Measurements from ENCODE around the gene UBTD2. TPM values are rescaled to one million over a fixed set of nuclear protein-coding genes. Genes with fewer than 3 reads are reported as not detected.

The UBTD2 gene
- total and polyA plus RNA-seq, 2 of the 4 experiments (the other 2 are of a cell fraction), result 11.2 to 20.6 TPM

DNA sequence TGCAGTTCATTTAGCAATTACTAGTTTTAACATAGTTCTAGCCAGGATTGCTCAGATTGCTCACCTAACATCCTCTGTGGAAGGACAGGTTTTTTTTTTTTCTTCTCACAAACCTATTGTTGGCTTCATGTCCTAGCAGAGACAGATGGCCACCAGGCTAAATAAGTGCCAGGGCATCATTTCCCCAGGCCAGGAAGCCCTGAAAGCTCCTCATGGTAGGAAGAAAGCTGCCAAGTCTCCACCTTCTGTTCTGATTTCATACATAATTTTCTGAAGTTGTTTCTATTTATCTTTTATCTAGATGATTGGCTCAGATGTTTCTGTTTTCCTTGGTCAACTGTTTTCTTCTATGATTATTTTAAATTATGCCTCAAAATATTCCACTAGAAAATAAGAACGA is 58.6 kb downstream of the UBTD2 start:
- no peaks in the 10 kb centered on the region for H4K20me1 ChIP-seq (ENCODE audit: insufficient read depth, low read length)
- H3K27ac ChIP-seq (ENCODE audit: insufficient read depth, low read length), result no peak overlapping the region
- no peak overlapping the region for H2BK20ac ChIP-seq (ENCODE audit: low read depth, low read length)
- POLR2A ChIA-PET (ENCODE audit: unreplicated experiment), result no interaction called here
- H3K4ac ChIP-seq (ENCODE audit: low read depth, low read length), result no peak overlapping the region
- no peak overlapping the region for H2AK5ac ChIP-seq (ENCODE audit: low read depth, low read length)
- no peaks in the 10 kb centered on the region for H3K27me3 ChIP-seq (ENCODE audit: control insufficient read depth, insufficient read depth, low read length)
- TF ChIP-seq CEBPB (IDR thresholded peaks at IDR 0.05; ENCODE audit: low read depth, low read length) (no peak), NFE2L2 (IDR thresholded peaks at IDR 0.05; ENCODE audit: low read depth, low read length) (no peak), POLR2A (IDR thresholded peaks at IDR 0.05; ENCODE audit: low read depth, low read length) (no peak), FOS (IDR thresholded peaks at IDR 0.05; ENCODE audit: low read depth, low read length) (no peak), RCOR1 (IDR thresholded peaks at IDR 0.05; ENCODE audit: insufficient replicate concordance, low read length) (no peak), MAFK (IDR thresholded peaks at IDR 0.05; ENCODE audit: low read depth, low read length) (no peak), MXI1 (IDR thresholded peaks at IDR 0.05; ENCODE audit: borderline replicate concordance, low read depth, low read length) (no peak), ELK1 (IDR thresholded peaks at IDR 0.05; ENCODE audit: borderline replicate concordance, low read depth, low read length) (no peak)
- no peaks in the 10 kb centered on the region for H3K9me1 ChIP-seq (ENCODE audit: insufficient read depth, low read length)
- no peak overlapping the region for H3K56ac ChIP-seq (ENCODE audit: extremely low read depth, insufficient read depth, low read length)
- in situ Hi-C loops (cut with MboI; ENCODE audit: low sequenced_read_pairs), result no loop called here
- no peak overlapping the region for H2AK9ac ChIP-seq (replicated peaks; ENCODE audit: low read depth, low read length, poor library complexity)
- H4K8ac ChIP-seq (ENCODE audit: low read depth in 2 of 2, low read length in 2 of 2), result no peak overlapping the region
- no peak overlapping the region for H3K4me2 ChIP-seq (ENCODE audit: low read depth, low read length)
- CTCF ChIA-PET, result no interaction called here
- no peak overlapping the region for H2AFZ ChIP-seq (replicated peaks; ENCODE audit: low read length, poor library complexity)
- no peak overlapping the region for H4K91ac ChIP-seq (ENCODE audit: insufficient read depth, low read depth, low read length)
- H3K9ac ChIP-seq (ENCODE audit: low read depth, low read length), result no peak overlapping the region
- H2BK15ac ChIP-seq (ENCODE audit: low read depth, low read length), result no peak overlapping the region
- H2BK5ac ChIP-seq (ENCODE audit: low read depth, low read length, poor library complexity, severe bottlenecking), result no peak overlapping the region
- dilution Hi-C loops (cut with HindIII; ENCODE audit: low sequenced_read_pairs, unreplicated experiment), result no loop called here
- no peaks in the 10 kb centered on the region; the same call in 1 of the 2 replicates for H3K9me3 ChIP-seq (ENCODE audit: control insufficient read depth, insufficient read depth, low read length)
- no peak overlapping the region for H3K18ac ChIP-seq (ENCODE audit: low read depth, low read length)
- no peak for ATAC-seq (ENCODE audit: low read depth)
- no peak overlapping the region for H3K14ac ChIP-seq (replicated peaks; ENCODE audit: low read depth, low read length)
- H2BK120ac ChIP-seq (ENCODE audit: low read depth, low read length), result no peak overlapping the region
- no peak overlapping the region for H4K5ac ChIP-seq (ENCODE audit: low read depth, low read length)
- H3K4me3 ChIP-seq (ENCODE audit: insufficient read depth, low read depth, low read length), result no peak overlapping the region
- intact Hi-C loops (cut with micrococcal nuclease), result no loop called here
- no CpG with 5 or more reads among the region's 1 CpG for WGBS, 2 experiments (ENCODE audit: extremely low coverage in 2 of 2, insufficient read length in 1 of 2)
- DNase-seq, result no peak
- BruUV-seq (replicated peaks), result no TSS peak
- no peaks in the 10 kb centered on the region for H3K4me1 ChIP-seq (ENCODE audit: control insufficient read depth, insufficient read depth, low read length)
- peaks cover 4 to 28% of the 10 kb centered on the region in 2 experiments; a peak in 2 of 4 replicates for H3K79me1 ChIP-seq (ENCODE audit: low read depth in 1 of 2, low read length in 2 of 2)
- H3K23ac ChIP-seq (ENCODE audit: low read depth, low read length), result no peak overlapping the region
- peaks cover 12% of the 10 kb centered on the region for H3K36me3 ChIP-seq (ENCODE audit: control insufficient read depth, insufficient read depth, low read length)
